HG03457 (cell line): ENCODE results near the gene RBL1.
"Not testable (repeated sequence)": the region's sequence is repeated elsewhere in the genome, so short reads cannot be mapped to it uniquely, and the experiment has no call there.

Experiments
- ATAC-seq: cut with Tn5 transposase; IDR thresholded peaks from one replicate; pipeline ENCODE4 v1.9.1; 2021; ENCODE audit warnings: moderate number of reproducible peaks; ENCODE audit not compliant: unreplicated experiment

RBL1 gene

GRCh38 chr20:37077009-37077408 is 18.8 kb downstream of the RBL1 start:
- no peak for ATAC-seq

DNA sequence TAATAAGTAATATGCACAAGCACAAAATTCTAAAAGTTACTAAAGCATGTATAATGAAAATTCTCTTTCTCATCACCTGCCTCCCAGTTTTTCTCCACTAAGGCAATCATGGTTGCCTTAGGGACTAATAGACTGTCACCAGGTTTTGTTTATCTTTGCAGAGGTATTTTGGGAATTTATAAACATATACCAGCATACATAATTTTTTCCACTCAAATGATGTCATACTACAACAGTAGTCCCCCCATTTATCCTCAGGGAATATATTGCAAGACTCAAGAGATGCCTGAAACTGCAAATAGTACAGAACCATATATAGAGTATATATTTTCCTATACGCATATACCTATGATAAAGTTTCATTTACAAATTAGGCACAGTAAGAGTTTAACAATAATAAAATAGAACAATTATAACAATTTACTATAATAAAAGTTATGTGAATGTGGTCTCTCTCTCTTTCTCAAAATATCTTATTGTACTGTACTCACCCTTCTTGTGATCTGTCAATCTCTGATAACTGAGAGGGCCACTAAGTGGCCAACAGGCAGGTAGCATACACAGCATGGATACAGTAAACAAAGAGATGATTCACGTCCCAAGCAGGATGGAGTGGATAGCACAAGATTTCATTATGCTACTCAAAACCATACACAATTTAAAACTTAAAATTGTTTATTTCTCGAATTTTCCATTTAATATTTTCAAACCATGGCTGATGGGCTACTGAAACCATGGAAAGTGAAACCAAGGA is 19.7 kb downstream of the RBL1 start:
- no peak for ATAC-seq

- no peak for ATAC-seq
Observed at GRCh38 chr20:37072293-37073196, 23.3 kb downstream of the RBL1 start.

GRCh38 chr20:37071481-37071911 is 24.3 kb downstream of the RBL1 start:
- no peak for ATAC-seq

GRCh38 chr20:37069563-37069962 is 26.2 kb downstream of the RBL1 start:
- not testable (repeated sequence) for ATAC-seq

DNA sequence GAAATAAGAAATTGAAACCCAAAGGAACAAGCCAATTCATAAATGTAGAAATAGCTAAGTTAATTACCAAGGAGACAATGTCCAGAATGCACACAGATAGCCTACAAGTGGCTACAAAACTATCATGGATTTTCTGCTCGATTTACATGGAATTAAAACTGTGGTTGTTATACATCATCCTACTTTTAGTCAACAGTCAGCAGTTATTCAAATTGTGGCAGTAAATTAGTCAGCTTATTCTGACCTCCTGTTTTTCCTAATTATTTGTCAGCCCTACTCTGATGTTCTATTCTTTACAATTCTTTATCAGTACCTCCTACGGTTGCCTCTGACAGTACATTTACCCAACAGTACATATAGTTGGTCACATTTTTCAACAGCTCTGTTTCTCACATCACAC is 29.6 kb downstream of the RBL1 start:
- ATAC-seq, result no peak

- no peak for ATAC-seq
Observed at GRCh38 chr20:37055276-37055675, 40.5 kb downstream of the RBL1 start.

DNA sequence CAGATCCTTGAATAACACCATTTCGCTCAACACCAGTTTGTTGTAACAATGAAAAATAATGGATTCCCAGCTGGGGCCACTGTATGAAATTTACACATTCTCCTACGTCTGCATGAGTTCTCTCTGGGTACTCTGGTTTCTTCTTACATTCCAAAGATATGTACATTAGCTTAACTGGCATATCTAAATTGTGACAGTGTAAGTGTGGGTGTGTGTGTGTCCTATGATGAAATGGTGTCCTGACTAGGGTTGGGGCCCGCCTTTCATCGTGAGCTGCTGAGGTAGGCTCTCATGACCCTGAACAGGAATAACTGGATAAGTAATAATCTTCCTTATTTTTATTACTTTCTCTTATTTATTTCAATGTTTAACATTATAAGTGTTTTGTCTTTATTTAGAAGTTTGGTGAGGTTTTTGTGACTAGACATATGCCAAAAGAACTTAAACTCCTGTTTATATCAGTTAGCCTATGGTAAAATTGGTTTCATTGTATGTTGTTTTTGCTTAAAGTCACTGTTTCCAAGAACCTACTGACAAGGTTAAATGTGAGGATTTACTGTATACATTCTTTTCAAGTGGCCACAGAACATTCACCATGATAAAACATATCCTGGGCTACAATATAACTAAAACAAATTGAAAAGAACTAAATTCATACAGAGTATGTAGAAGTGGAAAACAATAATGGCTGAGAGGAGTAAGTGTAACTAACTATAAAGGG is 42.4 kb downstream of the RBL1 start:
- no peak for ATAC-seq

- ATAC-seq, result peak; percentile 45
Observed at GRCh38 chr20:37042986-37043972, 52.5 kb downstream of the RBL1 start.

- ATAC-seq, result not testable (repeated sequence)
Observed at GRCh38 chr20:37039366-37039765, 56.4 kb downstream of the RBL1 start.

DNA sequence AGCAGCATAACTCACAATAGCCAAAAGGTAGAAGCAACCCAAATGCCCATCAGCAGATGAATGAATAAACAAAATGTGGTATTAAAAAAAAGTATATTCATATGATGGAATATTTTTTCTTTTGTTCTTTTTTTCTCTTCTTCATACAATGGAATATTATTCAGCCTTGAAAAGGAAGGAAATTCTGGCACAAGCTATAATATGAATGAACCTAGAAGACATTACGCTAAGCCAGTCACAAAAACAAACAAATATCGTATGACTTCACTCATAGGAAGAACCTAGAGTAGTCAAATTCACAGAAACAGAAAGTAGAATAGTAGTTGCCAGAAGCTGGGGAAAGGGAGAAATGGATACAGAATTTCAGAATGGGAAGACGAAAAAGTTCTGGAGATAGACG is 63.7 kb downstream of the RBL1 start:
- ATAC-seq, result no peak

GRCh38 chr20:37020636-37021035 is 75.2 kb downstream of the RBL1 start:
- no peak for ATAC-seq

GRCh38 chr20:37012631-37013030 is 83.2 kb downstream of the RBL1 start:
- ATAC-seq, result not testable (repeated sequence)

DNA sequence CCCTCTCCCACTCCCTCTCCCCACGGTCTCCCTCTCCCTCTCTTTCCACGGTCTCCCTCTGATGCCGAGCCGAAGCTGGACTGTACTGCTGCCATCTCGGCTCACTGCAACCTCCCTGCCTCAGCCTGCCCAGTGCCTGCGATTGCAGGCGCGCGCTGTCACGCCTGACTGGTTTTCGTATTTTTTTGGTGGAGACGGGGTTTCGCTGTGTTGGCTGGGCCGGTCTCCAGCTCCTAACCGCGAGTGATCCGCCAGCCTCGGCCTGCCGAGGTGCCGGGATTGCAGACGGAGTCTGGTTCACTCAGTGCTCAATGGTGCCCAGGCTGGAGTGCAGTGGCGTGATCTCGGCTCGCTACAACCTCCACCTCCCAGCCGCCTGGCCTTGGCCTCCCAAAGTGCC is 83.9 kb downstream of the RBL1 start:
- not testable (repeated sequence) for ATAC-seq

DNA sequence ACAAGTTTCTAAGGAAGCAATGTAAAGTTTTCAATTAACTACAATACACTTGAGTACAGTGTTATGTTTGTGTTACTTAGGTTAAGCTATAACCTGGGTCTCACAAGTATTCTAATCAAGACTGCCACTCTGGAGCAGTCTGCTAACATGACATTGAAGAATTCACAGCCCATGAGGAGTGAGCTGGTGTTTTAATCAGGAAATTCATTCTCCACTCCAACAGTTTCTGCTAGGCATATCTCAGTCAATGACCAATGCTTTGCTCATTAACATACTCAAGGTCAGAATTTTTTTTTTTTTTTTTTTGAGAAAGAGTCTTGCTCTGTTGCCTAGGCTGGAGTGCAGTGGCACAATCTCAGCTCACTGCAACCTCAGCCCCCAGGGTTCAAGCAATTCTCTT is 84.7 kb downstream of the RBL1 start:
- ATAC-seq, result no peak

DNA sequence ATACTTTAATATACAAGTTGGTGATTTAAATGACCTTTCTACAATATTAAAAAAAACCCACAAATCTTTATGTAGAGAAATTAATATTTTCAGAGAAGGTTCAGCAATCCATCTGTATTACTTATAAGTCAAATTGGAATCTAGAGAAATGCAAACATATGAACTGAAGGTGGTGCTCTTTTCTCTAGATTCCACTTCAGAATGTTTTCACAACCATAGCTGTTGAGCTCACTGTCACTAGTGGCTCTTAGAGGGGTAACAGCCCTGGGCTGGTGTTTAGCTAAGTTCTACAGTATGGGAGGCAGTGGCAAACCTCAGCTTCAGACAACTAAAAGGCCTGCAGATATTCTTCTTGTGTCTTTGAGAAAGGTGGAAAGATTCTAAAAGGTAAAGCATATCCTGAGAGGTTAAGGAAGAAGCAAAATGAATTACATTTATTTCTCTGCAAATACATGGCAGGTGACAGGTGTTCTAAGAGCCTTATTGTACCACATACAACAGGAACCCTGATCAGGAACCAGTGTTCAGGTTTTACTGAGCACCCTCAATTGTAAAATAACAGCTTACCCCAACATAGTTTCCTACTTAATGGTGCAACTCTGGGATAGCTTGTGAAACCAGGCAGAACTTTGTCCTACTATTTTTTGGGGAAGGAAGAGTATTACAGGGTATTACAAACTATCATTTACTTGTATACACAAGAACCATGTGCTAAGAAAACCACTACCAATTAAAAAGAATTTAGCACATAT is 87.7 kb downstream of the RBL1 start:
- ATAC-seq, result no peak

DNA sequence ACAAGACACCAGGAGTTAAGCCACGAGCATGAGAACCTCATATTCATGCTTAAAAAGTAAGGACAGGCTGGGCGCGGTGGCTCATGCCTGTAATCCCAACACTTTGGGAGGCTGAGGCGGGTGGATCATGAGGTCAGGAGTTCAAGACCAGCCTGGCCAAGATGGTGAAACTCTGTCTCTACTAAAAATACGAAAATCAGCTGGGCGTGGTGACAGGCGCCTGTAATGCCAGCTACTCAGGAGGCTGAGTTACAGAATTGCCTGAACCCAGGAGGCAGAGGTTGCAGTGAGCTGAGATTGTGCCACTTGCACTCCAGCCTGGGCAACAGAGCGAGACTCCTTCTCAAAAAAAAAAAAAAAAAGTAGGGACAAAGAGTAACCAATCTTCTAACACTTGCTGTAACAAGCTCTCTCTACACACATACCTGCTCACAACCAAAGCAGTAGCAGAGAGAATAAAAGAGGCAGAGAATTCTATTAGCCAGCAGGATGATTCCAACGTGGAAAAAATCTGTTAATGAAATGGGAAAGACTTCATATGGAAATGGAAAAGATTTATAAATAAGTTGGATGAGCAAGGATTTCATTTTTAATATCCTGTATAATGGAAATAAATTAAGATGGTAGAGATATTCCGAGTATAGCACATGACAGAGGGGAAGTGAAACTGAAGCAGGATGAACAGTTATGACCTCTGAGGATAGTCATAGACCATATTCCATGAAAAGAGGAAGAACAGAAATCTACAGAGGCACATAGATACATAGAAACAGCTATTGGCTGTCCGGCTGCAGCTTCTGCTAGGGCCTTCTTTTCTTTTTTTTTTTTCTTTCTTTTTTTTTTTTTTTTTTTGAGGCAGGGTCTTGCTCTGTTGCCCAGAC is 90.5 kb downstream of the RBL1 start:
- ATAC-seq, result not testable (repeated sequence)

GRCh38 chr20:37001634-37002033 is 94.2 kb downstream of the RBL1 start:
- ATAC-seq, result not testable (repeated sequence)
